Fibroblast of villous mesenchyme (primary cell): ENCODE data around the gene SIAH3. TPM values are rescaled to one million over a fixed set of nuclear protein-coding genes. Genes with fewer than 3 reads are reported as not detected.

Experiments used
- DNase-seq: peaks from one replicate; pipeline ENCODE4 v3.0.0-alpha.2; 2010; ENCODE audit warnings: low read depth
- H3K4me3 ChIP-seq: 2 replicates; pipeline ENCODE4 v1.5.1; 2011; ENCODE audit warnings: low read depth, mild to moderate bottlenecking, low read length
- CTCF ChIP-seq: IDR thresholded peaks from 2 replicates; pipeline ENCODE4 v1.5.1; 2012; ENCODE audit warnings: low read depth, mild to moderate bottlenecking, low read length; ENCODE audit not compliant: insufficient read depth
- total RNA-seq: library from RNA; depleted of rRNA; stranded (reverse); fragments of >200 nt; gene quantifications from 2 replicates; pipeline ENCODE4 v1.2.3, GENCODE V29; 2012

SIAH3 gene
- total RNA-seq, 1 donor, result under 0.01 TPM

- H3K4me3 ChIP-seq, result no peak overlapping the region
- DNase-seq, result no peak
- TF ChIP-seq CTCF, result no peak
Measured at GRCh38 chr13:45850027-45850613, 1.4 kb downstream of the SIAH3 start.

GRCh38 chr13:45849408-45849807 is 2.1 kb downstream of the SIAH3 start:
- no peak overlapping the region for H3K4me3 ChIP-seq
- no peak for TF ChIP-seq CTCF
- DNase-seq, result no peak

- H3K4me3 ChIP-seq, result no peak overlapping the region
- DNase-seq, result no peak
- TF ChIP-seq CTCF, result no peak
Measured at GRCh38 chr13:45847554-45848224, 3.9 kb downstream of the SIAH3 start.

GRCh38 chr13:45846681-45847080 is 4.9 kb downstream of the SIAH3 start:
- DNase-seq, result no peak
- no peak for TF ChIP-seq CTCF
- no peak overlapping the region for H3K4me3 ChIP-seq

- no peak for DNase-seq
- no peak overlapping the region for H3K4me3 ChIP-seq
- TF ChIP-seq CTCF, result no peak
Measured at GRCh38 chr13:45838171-45838745, 13.3 kb downstream of the SIAH3 start.

GRCh38 chr13:45837111-45837510 is 14.4 kb downstream of the SIAH3 start:
- no peak overlapping the region for H3K4me3 ChIP-seq
- DNase-seq, result no peak
- TF ChIP-seq CTCF, result no peak
